NCI-H510A (cell line): ENCODE results near the gene CALN1.

Experiments
- DNase-seq: peaks from one replicate; lab custom pipeline; 2025; lab: John Stamatoyannopoulos, UW

CALN1 gene

GRCh38 chr7:71793251-71793650 lies 618.9 kb downstream of the CALN1 start:
- DNase-seq: no peak

- DNase-seq: no peak
These were observed 624.6 kb downstream of the CALN1 start for GRCh38 chr7:71787513-71787912.

DNA sequence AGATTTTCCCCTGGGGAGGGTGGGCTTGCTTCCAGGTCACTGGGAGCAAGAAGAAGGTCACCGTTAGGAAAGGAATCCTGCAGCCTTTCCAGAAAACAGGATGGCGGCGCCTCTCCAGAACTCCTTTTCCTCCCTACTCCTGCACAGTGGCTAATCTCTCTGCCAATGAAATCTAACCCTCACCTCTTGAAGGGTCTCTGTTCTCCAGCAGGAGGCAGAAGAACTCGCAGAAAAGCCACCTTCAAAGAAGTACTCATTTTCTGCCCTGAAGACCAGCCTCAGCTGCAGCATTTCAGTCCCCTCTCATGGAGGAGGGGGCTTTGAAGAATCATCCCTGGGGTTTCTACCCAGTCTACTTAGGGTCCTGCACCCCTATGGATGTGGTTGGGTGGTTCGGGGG lies 626.9 kb downstream of the CALN1 start:
- no peak for DNase-seq

GRCh38 chr7:71784781-71785180 lies 627.4 kb downstream of the CALN1 start:
- no peak for DNase-seq

DNA sequence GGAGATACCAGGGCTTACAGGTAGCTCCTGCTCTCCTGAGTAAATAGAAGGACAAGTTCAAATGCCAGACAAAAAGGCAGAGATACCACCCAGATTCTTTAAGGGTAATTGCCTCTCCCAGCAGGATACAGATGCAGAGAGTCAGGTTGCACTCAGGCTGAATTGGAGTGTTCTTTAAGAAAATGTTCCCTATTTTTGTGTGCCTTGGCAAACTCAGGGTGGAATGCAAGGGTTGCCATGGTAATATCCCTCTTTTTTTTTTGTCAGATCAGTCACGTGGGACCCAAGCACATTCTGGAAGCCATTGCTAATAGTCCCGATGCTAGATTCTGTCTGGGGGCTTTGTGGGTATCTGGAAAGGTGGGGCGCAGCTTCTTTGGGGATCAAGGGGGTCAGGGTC lies 628.0 kb downstream of the CALN1 start:
- no peak for DNase-seq

- DNase-seq: no peak
These were observed 628.4 kb downstream of the CALN1 start for GRCh38 chr7:71783779-71784178.

DNA sequence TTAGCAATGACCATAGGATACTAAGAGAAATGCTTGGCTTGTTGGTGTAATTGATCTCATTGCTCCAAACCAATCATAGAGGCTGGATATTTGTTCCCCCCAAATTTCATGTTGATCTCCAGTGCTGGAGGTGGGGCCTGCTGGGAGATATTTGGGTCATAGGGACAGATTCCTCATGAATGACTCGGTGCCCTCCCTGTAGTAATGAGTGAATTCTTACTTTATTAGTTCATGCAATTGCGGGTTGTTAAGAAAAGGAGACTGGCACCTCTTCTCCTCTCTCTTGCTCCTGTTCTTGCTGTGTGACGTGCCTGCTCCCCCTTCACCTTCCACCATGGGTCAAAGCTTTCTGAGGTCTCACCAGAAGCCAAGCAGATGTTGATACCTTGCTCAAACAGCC lies 630.1 kb downstream of the CALN1 start:
- no peak for DNase-seq

- DNase-seq: no peak
These were observed 631.9 kb downstream of the CALN1 start for GRCh38 chr7:71780282-71780681.

DNA sequence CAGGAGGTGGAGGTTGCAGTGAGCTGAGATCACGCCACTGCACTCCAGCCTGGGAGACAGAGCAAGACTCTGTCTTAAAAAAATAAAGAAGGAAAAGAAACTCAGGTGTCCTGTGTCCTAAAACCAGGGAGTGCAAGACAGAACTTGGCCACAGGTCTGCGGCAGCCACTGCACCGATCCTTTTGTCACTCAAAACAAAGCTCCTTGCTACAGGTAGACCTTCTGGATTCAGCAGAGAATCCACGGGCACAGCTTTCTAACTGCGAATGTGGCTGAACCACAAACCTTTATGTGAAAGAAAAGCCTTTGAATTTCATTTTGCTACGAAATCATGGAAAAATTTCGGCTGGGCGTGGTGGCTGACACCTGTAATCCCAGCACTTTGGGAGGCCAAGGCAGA lies 634.9 kb downstream of the CALN1 start:
- no peak for DNase-seq

- DNase-seq: no peak
These were observed 635.4 kb downstream of the CALN1 start for GRCh38 chr7:71776726-71777125.

- DNase-seq: no peak
These were observed 636.5 kb downstream of the CALN1 start for GRCh38 chr7:71775648-71776047.

GRCh38 chr7:71772779-71773178 lies 639.4 kb downstream of the CALN1 start:
- DNase-seq: no peak

- DNase-seq: no peak
These were observed 641.8 kb downstream of the CALN1 start for GRCh38 chr7:71770269-71770907.

DNA sequence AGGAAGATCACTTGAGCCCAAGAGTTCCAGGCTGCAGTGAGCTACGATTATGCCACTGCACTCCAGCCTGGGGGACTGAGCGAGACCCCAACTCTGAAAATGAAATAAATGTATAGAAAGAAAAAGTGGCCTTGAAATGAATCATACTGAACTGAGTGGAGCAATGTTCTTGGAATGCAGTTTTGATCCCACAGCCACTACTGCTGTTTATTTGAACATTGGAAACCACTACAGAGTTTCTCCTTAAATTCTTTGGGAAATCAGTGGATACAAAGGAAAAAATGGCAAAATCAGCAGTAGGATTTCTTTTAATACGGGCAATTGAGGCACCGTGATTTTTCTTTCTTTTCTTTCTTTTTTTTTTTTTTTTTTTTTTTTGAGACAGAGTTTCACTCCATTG lies 642.8 kb downstream of the CALN1 start:
- DNase-seq: no peak

DNA sequence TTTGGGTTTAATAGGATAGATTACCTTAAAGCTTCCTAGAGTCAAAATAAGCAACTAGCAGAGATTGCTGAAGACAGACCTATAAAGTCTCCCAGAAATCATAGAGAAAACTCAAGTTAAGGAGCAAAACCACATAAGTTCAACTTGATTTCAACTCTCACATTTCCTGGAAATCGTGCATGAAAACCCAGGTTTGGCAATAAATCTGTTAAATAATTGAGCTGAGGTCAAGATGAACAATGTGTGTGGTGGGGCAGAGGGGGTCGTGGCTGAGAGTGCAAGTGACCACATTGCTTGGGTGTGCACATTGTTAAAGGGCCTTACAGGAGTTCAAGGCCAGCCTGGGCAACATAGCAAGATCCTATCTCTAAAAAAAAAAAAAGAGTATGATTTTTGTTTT lies 643.7 kb downstream of the CALN1 start:
- no peak for DNase-seq

DNA sequence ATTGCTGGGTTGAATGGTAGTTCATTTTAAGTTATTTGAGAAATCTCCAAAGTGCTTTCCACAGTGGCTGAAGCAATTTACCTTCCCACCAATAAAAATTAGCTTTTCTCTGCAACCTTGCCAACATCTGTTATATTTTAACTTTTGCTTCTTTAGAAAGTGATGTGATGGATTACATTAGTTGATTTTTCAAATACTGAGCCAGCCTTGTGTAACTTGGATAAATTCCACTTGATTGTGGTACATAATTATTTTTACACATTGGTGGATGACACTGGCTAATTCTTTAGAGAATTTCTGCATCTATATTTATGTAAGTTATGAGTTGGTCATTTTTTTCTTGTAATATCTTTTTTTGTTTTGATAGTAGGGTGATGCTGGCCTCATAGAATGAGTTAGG lies 646.1 kb downstream of the CALN1 start:
- no peak for DNase-seq

DNA sequence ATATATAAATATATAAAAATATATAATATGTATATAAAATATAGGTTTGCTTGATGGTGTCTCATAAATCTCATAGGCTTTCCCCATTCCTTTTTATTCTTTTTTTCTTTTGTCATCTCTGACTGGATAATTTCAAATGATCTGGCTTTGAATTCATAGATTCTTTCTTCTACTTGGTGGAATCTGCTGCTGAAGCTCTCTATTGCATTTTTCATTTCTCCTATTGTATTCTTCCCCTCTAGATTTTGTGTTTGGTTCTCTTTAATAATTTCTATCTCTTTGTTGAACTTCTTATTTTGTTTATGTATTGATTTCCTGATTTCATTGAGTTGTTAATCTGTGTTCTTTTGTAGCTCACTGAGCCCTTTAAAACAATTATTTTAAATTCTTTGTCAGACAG lies 650.8 kb downstream of the CALN1 start:
- DNase-seq: no peak

DNA sequence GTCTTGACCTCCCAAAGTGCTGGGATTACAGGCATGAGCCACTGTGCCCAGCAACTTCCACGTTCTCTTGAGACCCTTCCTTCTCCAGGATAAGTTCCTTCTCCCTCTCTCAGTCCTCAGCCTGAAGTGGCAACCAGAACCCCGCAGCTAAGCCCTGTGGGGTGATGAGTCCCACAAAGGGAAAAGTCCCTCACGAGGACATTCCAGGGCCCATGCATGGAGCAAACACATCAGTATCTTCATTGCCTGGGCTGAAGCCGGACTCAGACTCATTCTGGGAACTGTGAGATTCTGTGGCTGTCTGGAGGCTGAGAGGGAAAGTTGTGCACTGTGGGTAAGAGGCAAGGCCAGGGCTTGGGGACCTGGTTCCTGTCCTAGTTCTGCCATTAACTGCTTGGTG lies 657.3 kb downstream of the CALN1 start:
- no peak for DNase-seq

DNA sequence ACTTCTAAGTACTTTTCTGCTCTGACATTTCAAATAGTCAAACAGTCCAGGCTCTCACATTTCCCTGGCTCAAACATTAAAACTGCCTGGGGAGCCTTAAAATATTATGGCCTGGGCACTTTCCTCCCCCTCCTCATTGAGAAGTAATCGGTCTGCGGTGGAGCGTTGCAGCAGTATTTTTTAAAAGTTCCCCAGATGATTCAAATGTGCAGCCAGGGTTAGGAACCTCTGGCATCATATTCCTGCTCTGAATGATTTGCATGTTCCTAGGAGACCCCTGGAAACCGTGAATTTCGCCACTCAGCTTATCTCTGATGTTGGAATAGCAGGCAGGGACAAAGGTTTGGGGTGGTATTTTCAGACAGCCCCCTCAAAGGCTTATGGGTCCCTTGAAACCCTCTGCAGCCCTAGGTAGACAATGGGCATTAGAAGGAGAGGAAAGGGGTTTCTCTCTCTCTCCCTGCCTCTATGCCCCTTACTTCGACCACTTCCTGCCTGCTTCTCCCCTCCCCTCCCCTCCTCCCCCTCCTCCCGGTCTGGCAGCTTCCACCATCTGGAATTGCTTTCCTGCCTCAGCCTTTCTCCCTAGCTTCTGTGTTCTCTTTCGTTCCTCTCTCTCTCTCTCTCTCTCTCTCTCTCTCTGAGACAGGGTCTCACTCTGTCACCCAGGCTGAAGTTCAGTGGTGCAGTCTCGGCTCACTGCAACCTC lies 658.0 kb downstream of the CALN1 start:
- DNase-seq: no peak

GRCh38 chr7:71753236-71753635 lies 658.9 kb downstream of the CALN1 start:
- no peak for DNase-seq

- DNase-seq: no peak
These were observed 659.8 kb downstream of the CALN1 start for GRCh38 chr7:71752171-71752935.

GRCh38 chr7:71750290-71750689 lies 661.8 kb downstream of the CALN1 start:
- DNase-seq: no peak

DNA sequence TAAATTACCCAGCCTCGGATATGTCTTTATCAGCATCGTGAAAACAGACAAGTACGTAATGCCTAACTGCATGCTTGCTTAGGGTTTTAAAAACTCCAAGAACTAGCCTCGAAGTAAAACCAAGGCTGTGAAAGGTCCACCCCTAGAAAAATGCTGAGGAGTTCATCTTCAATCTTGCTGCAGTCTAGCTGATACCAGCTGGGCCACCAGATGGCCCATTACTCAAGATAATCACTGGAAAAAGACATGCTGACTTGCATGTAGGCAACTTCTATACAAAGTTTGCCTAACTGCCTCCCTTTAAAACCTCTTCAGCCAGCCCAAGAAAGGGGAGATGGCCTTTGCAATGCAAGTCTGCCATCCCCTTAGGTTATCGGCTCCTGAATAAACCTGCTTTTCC lies 666.1 kb downstream of the CALN1 start:
- DNase-seq: no peak
